Ramos (cell line): ENCODE measurements around the gene MEGF9.
"Not testable (repeated sequence)": the region's sequence is repeated elsewhere in the genome, so short reads cannot be mapped to it uniquely, and the experiment has no call there.

Experiments
- in situ Hi-C: fragments of 300-500 bp; cut with MboI; formaldehyde crosslinking; loops from one replicate; pipeline ENCODE4 v1.14.3; 2022; ENCODE audit warnings: low sequenced_read_pairs; ENCODE audit not compliant: unreplicated experiment

The MEGF9 gene

DNA sequence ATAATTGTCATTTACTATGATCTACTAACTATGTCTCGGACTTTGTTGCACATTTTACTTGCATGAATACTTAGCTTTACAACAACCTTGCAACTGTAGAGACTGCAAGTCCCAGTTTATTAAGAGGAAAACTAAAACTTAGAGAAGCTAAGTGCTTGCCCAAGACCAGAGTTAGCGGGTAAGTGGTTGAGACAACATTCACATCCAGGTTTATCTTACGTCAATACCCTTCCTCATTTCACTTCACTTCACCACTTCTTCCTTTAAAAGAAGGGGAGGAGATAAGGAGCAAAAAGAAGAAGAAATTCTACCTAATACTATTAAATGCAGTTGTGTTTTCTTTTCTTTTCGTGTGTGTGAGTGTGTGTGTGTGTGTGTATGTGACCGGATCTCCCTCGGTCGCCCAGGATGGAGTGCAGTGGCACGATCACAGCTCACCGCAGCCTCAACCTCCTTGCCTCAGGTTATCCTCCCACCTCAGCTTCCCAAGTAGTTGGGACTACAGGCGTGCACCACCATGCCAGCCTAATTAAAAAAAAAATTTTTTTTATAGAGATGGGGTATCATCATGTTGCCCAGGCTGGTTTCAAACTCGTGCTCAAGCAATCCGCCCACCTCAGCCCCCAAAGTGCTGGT is 37.4 kb downstream of the MEGF9 start:
- in situ Hi-C loops = no loop called here

DNA sequence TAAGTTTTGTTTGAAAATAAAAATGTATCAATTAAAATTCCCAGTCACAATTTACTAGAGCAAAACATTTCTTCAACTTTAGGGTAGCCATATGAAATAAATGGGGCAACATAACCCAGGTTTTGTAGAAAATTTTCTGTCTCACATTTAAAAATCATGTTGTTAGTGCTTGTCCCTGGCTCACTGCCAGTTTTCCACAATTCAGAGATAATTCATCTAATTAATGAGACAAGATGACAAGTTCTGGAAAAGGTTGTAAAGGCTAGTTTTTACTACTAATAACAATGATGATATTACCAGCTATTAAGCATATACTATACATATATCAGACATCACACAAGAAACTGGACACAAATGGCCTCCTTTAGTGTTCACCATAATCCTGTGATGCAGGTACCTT is 45.9 kb downstream of the MEGF9 start:
- in situ Hi-C loops = no loop called here

DNA sequence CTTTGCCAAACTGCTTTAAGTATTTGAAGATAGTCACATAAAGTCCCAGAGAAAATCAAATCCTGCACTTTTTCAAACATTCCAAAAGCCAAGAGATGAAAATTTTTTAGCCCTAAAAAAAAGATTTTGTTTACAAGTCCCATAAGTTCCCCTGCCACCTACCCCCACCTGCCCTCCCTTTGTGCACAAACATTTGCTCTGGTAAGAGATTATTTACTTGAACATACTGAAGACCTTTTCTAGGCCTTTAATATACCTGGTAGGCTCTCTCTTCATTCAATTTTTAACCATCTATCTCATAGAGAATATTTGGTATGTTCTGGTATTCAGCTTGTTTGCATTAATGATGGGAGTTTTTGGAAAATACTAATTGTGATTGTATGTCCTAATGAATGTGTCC is 50.3 kb downstream of the MEGF9 start:
- in situ Hi-C loops = no loop called here

DNA sequence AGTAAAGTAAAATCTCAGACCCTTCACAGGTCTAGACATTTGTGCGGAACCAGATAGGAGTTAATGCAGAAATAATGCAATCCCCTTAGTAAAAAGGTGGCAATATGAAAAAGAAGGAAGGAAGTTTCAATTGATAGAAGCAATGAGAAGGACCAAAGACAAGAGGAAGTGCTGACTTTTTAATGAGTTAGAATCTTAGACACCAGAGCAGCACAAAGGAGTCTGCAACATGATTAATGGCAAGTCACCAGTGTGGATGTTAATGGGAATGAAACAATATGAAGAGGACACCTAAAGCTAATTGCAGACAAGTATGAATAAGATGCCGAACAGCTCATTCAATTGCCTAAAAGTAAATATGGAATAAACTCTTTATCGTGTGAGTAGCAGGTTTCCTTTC is 50.9 kb downstream of the MEGF9 start:
- in situ Hi-C loops = no loop called here

DNA sequence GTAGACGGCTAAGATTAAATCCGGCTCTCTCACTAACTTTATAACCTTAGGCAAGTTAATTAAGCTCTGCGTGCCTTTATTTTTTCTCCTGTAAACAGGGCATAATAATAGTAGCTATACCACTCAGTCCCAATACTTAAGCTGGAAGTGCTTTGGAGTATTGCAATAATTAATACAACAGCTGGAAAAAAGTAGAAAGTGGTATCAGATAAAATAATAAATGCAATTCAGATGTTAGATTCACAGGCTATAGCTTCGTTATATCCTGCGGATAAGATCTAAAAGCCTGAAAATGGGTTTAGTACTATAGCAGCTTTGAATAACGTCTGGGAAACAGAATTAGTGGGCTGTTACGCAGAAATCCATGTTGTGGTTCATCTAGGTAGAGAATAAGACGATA is 51.8 kb downstream of the MEGF9 start:
- in situ Hi-C loops = no loop called here

DNA sequence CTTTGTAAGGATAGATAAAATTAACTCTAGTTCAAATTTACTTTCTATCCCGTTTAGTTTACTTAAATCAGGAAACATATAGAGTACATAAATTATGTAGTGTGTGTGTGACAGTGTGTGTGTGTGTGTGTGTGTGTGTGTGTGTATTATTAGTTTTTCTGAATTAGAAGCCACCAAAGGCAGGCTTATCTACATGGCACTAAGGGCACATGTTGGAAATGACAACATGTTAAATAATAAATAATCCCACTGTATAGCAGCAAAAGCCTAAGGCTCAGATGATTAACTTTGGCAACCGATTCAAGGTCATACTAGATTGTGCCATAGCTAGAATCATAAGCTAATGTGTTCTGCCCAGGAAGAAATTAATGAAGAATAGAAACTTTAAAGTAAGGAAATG is 54.6 kb downstream of the MEGF9 start:
- in situ Hi-C loops = no loop called here

DNA sequence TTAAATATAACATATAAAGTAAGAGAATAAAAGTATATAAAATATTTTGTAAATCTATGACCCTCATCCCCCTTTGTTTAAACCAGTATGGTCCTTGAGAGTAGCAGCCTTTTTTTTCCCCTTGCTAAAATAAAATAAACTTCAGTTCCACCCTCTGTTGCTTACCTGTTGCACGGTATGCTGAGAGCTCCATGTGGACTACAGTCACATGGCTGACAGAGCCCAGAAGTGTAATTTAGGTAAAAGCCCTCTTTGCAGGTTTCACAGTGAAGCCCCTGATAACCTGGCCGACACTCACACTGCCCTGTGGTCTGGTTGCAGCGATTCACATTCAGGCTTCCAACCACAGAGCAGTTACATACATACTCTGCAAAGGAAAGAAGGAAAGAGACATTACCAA is 55.1 kb downstream of the MEGF9 start:
- in situ Hi-C loops = no loop called here

DNA sequence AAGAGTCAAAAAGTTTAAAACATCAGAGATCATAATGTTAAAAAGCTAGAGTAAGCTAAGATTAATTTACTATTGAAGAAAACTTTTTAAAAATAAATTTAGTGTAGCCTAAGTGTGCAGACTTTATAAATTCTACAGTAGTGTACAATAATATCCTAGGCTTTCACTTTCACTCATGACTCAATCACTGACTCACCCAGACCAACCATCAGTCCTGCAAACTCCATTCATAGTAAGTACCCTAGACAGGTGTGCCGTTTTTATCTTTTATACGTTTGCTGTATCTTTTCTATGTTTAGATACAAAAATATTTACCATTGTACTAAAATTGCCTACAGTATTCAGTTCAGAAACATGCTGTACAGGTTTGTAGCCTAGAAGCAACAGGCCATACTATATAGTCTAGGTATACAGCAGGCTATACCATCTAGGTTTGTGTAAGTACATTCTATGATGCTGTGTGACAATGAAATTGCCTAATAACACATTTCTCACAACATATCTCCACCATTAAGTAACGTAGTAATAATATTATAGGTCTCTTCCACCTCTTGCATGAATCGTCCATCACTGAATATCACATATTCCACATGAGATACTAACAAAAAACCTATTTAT is 59.2 kb downstream of the MEGF9 start:
- in situ Hi-C loops = no loop called here

DNA sequence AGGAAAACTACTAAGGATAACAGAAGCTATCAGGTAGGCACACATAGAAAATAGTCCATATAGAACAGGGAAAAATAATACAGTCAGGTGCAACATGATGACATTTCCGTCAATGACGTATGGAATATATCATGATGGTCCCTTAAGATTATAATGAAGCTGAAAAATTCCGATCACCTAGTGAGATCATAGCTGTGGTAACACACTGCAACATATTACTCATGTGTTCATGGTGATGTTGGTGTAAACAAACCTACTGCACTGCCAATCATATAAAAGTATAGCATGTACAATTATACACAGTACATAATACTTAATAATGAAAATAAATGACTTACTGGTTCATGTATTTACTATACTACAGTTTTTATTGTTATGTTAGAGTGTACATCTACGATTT is 60.0 kb downstream of the MEGF9 start:
- in situ Hi-C loops = no loop called here

DNA sequence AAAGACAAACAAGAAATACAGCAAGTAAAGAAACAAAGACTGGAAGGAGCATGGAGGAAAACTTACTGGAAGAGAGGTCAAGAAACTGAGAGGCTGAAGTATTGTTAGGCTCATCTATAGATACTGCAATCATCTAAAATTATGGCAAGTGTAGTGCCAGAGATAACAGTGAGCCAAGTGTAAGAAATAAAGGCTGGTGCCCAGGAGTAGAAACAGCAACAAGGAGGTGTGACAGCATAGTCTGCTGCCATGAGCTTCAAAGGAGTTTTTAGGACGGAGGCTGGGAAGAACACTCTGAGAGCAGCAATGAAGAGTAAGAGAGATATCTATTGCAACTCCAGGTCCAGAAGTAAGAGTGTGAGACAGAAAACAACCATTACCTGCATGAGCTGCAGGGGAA is 60.5 kb downstream of the MEGF9 start:
- in situ Hi-C loops = no loop called here

DNA sequence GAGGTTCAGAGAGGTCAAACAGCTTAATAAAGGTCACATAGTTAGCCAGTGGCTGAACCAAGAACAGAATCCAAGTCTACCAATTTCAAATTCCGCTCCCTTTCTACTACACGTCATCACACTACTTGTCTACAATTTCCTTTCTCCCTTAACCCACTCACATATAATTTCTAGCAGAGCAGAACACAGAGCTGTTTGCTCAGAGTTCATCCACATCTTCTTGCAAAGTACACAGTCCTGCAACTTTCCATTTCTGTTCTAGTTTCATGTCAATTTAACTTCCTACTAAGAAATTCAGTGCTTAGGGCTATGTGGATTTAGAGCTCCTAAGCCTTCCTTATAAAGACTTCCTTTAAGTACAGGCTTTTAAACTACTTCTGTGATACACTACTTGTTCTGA is 61.3 kb downstream of the MEGF9 start:
- in situ Hi-C loops = no loop called here

DNA sequence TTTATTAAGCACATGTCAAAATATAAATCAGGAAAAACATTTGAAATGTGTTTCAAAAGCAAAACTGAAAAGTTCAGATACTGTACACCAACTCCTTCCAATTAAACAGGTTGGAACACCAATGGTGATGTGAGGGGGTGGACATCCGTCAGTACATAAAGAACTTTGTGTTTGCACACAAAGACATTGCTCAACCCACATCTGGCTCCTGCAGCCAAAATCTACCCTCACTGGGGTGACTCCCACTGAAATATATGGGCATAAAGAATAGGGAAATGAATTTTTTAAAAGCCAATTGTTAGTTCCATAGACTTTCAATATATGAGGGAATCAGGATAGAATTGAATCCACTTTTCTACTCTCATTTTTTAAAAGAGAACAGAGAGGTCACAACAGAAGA is 63.9 kb downstream of the MEGF9 start:
- in situ Hi-C loops = no loop called here

DNA sequence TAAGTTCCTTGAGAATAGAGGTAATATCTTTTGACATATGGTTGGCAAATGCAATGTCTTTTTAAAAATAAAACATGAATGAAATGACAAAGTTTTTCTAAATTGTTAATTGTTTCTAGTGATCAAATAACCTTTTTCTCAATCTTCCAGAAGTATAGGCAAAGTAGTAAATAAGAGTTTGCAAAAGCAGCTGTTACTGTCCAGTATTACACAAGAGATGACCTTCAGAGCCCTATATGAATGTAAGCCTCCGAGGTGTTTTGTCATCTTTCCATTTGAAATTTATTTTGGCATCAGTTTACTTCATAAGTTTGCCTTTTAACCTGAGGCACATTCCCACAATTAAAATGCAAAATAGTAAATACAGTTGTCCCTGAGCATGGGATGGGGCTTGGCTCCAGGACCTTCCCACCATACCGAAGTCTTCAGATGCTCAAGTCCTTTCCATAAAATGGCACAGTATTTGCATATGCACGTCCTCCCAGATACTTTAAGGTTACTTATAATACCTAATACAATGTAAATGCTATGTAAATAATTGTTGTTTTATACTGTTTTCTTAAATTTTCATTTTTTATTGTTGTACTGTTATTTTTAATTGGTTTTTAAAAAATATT is 65.6 kb downstream of the MEGF9 start:
- in situ Hi-C loops = no loop called here

DNA sequence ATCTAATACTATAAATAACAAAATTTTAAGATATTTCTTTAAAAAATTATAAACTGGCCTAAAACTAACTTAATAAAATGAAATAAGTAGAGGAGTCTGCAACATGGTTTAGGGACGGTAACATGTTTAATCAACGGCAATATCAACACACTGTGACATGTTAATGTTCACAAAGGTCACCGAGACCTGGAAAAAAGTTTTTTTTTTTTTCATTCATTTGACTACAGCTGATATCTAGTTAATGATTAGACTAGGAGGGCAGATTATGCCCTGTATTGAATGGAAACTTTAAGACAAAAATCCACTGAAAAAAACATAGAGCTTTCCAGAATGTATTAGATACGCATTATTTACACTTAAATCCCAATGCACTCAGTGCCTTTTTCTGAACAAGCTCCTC is 67.3 kb downstream of the MEGF9 start:
- in situ Hi-C loops = no loop called here

DNA sequence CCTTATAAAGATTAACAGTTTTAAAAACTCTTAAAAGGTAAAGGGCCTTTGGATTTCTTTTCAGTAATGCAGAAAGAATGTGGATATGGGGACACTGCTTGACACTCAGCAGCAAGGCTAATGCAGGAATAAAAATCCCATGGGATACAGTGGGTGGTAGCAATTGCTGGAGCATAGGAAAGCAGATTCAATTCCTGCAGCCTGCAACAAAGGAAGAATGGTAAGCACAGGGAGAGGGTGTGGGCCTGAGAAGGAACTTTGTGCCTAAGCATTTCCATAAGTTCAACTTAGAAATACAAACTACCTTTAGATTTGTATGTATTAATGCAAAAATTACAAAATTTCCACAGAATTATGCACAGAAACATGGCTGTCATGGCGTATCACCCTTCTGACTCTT is 68.5 kb downstream of the MEGF9 start:
- in situ Hi-C loops = no loop called here

DNA sequence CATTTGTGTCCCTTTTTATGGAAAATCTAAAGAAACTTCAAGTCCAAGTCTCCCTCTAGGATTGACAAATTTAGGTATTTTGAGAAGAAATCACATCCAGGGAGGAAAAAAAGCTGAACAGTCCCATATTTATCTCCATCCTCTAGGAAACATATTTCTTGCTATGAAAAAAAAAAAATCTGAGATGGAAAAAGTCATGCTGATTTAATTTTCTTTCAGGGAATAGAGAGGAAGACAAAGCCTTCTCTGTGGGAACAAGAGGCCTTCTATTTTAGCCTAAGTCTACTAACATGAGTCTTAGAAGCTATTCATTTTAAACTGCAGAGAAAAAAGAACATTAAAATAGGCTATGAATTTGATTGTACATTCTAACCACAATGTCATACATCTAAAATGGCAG is 71.2 kb downstream of the MEGF9 start:
- in situ Hi-C loops = no loop called here

DNA sequence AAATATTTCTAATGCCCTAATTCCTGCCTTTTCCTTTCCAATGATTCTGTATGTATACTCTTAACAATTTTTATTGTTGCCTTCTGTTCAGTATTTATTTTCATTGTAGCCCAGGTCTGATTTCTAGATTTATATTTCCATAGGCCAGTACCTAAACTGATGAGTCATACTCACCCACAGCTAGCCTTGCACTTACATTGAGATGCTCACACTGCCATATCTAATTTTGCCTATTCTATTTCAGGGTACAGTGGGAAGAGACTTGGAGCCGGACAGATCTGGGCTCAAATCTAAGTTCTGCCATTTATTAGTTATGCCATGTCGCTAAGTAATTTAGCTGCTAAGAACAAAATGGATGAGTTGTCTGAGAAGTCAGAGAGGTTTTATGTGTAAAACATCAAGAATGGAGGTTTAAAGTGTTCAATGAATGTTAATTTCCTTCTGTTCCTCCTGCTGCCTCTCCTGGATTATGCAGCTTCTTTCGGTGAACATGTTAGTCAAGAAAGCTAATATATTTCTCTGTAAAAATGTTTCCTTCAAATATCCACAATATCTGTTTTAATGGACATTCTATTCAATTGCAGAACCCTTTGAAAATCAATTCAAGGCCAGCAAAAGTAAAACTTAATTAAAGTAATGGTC is 72.0 kb downstream of the MEGF9 start:
- in situ Hi-C loops = no loop called here

DNA sequence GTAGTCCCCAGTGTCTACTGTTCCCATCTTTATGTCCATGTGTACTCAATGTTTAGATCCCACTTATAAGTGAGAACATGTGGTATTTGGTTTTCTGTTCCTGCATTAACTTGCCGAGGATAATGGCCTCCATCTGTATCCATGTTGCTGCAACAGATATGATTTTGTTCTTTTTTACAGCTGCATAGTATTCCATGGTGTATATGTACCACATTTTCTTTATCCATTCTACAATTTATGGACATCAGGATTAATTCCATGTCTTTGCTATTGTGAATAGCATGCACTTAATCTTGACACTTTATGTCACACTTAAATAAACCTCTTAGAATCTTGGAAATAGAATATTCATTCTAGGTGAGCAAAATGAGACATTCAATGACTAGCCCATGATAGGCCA is 73.4 kb downstream of the MEGF9 start:
- in situ Hi-C loops = not testable (repeated sequence)

DNA sequence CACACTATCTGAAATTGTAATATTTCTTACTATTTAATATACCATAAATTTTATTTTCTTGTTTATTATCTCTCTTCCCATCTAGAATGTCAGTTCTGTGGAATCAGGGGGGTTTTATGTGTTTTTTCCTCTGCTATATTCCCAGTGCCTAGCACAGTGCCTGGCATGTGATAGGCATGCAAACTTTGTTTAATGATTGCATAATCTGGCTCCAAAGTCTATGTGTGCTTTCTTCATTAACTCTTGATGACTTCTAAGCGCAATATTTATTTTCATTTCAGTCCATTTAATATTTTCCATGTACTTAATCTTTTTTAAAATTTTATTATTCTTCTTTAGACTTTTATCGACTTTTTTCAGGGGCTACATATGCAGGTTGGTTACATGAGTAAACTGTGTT is 73.9 kb downstream of the MEGF9 start:
- in situ Hi-C loops = no loop called here

DNA sequence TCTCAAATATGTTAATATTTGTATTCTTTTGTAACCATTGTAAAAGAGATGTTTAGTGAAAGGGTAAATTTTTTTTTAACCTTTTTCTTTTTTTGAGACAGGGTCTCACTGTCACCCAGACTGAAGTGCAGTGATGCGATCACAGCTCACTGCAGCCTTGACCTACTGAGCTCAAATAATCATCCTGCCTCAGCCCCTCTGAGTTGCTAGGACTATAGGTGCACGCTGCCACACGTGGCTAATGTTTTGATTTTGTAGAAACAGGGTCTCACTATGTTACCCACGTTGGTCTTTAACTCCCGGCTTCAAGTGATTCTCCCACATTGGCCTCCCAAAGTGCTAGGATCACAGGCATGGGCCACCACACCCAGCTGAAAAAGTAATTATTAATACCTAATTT is 76.4 kb downstream of the MEGF9 start:
- in situ Hi-C loops = no loop called here

DNA sequence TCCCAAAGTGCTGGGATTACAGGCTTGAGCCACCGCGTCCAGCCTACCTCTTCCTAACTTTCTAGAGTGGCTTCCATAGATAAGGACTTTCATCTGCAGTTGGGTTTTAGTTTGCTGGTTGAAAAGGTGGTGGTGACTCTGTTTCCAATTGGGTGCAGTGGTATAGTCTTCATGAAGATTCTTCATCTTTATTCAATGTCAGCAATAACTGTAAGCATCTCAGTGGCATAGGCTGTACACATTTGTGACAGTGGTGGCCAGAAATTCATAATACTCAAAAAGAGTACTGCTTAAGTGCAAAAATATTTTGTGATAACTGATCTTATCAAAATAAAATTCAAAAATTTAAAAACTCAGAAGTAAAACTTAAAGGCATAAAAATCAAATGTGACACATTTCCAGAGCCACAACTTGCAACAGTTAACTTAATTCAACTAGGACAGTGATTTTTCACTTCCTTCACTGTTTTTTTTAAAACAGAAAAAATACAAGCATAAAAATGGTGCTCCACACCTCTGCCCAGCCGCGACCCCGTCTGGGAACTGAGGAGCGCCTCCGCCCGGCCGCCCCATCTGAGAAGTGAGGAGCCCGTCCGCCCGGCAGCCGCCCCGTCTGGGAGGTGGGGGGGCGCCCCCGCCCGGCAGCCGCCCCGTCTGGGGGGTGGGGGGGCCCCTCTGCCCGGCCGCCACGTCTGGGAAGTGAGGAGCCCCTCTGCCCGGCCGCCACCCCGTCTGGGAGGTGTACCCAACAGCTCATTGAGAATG is 77.9 kb downstream of the MEGF9 start:
- in situ Hi-C loops = no loop called here
